C1 segment of cervical spinal cord (tissue), 14 donors: Measurements from ENCODE around the gene F13A1.
A peak's percentile ranks its signal among the peaks of the same experiment; 100 is the strongest.

Experiments
- DNase-seq, 14 donors: peaks; one replicate each; lab custom pipeline; 2025; lab: John Stamatoyannopoulos, UW

The F13A1 gene

DNA sequence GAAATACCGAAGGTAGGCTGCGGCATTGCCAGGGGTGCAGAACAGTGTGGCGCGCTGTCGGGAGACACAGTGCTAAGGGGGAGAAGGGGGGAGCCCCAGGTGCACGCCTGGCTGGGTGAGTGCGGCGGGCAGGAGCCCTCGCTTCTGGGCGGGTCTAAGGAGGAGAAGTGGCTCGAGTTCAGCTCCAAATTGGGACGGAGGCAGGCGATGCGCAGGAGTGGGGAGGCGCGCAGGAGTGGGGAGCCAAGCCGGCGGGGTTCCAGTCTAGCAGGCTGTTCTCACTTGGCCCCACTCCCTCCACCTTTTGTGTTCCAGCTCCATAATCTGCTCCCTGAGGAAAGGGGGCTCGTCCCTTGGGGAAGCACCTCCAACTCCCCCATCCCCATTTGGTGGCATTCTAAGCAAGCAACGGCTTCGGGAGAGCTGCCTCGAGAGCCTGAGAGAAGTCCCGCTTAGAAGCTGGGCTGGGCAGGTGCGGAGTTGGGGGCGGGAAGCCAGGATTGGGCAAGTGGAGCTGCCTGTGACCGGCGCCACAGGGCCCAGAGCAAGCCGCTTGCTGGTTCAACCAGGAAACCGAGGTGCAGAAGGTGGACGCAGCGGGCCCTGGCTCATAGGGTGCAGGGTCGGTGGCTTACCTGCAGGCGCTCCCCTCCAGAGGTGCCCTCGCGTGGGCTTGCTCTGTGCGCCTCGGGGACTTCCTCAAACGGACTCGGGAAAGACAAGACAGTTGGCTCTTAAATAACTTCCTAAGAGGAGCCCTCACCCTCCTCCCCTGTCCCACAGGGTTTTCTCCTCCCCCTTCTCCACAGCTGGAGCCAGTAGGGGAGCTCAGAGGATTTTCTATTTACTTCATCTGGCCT, at the start of gene F13A1:
TSS of gene F13A1 (minus strand) at position 711 of the 860 bp plus-strand sequence. CDS start 1,998 bp downstream, outside the sequence.
- DNase-seq: no peak

DNA sequence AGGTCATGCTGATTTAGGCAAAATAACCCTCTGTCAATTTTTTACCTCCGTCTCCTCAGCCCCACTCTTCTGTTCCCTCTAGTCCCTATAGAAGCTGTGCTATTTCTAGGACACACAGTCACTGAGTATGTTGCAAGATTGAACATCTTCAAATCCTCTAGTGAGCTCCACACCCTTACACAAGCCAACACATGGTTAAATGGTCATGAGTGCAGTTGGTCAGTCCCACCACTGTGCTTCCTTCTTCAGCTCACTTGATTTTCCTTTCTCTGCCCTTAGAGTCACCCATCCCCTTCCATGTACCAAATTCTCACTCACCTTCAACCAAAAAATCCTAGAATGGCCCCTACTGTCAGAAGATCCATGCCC, 48.2 kb upstream of the F13A1 start:
- DNase-seq: no peak

DNA sequence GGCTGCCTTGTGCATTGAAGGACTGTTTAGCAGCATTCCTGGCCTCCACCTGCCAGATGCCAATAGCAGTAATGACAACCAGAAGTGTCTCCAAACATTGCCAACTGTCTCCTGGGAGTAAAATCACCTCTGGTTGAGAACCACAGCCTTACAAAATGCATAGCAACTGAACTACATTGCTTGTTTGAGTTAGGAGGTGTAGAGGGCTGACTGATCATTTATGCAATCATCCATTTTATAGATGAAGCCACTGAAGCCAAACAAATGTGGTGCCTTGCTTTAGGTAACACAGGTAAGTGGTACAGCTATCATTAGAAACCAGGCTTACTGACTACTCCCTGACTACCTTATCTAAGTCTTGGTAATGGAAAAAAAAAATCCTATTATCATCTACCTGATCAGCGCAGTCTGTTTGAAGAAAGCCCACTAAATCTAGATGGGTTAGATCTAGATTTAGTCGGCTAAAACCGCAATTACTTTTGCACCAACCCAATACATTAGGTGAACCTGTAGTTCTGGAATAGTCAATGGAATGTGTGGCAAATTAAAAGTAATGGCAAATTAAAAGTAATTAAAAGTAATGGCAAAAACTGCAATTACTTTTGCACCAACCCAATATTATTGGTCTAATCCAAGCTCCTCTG, 47.7 kb upstream of the F13A1 start:
- DNase-seq: no peak

DNA sequence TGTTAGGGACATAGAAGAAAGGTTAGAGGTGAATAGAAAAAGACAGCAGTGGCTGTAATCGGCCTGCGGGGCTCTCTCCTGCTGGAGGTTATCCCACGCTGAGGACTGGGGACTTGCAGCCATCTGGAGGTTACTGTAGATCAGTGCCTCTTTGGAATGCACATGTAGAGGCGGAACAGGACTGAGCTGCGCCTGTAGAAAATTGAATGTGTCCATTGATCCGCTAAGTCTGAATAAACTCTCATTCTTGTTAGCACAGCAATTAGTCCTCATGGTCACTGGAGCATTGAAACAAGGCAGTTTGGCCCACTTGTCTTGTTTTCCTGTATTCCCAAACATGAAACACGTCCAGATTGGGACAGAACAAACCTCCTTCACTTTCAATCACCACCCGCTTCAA, 46.3 kb upstream of the F13A1 start:
- peak in 1 of 14 donors; percentile 10 for DNase-seq

DNA sequence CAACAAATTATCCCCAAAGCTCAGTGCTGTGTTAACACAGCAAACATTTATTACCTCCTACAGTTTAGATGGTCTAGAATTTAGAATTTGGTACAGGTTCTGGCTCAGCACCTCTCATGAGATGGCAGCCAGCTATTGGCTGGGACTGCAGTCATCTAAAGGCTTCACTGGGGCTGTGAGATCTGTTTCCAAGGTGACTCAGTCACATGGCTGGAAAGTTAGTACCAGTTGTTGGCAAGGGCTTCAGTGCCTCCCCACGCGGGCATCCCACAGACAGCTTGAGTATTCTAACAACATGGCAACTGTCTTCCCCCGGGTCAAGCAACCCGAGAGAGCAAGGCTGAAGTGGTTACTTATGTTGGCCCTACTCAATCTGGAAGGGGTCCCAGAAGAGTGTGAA, 44.8 kb upstream of the F13A1 start:
- DNase-seq: no peak

DNA sequence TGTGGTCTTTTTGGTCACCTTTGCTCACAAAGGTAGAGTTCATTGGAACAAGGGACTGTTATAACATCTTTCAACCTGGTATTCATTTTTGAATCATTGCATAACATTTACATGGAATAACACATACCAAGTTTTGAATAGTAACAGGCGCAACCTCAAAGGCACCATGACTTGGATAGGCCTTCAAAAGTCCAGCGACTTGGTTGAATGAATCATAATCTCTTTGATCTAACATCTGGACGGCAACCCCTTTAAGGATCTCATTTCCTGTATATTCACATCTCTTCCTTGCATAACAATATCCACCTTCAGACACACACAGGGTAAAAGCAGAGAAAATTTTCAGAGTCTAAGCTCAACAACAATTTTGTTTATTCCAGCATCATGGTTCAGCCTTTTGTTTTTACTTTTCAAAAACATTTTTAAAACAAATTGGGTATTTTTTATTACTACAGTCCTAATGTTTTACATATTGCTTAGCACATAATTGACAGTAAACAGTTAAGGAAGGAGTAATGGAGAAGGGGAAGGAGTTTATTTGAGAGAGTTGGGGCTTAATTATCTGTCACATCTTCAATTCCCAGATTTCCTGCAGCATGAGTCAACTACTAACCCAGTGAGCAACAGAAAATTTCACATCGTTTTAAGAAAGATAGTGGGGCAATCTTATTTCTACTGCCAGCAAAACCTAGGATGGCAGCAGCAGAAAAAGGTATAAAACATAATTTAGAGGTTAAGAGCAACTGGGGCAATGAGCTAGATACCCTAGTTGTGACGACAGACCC, 41.8 kb upstream of the F13A1 start:
- DNase-seq: no peak

DNA sequence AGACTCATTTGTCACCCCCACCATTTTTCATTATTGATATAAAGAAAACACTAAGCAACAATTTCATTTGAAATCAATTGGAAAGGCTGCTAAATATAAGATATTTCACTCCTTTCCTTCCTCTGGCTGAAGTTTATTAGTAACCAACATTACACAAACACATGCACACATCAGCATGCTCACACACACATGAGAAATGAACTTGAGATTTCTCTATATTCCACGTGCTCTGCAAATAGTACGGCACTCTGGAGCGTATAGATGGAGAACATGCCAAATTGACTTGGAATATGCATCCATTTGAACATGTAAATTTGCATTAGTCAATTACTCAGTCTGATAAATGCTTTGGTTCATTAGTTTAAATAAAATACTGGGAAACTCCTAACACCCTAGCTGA, 37.1 kb upstream of the F13A1 start:
- DNase-seq: no peak

DNA sequence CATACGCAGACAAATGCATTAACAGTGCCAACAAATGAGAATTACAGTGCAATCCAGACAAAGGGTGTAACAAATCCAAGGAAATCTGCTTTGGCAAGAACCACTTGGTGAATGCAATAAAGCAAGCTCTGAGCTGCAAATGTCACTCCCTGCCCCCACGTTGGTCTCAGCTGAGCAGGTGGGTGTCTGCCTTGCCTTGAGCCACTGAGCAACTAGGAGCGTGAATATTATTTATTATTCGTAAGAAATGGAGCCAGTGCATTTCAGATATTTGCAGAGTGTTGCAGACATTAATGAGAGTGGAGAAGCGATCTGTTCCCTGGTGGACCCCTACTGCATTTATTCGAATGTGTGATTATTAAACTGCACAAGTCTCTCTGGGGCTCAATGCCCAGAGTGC, 36.6 kb upstream of the F13A1 start:
- DNase-seq: no peak

DNA sequence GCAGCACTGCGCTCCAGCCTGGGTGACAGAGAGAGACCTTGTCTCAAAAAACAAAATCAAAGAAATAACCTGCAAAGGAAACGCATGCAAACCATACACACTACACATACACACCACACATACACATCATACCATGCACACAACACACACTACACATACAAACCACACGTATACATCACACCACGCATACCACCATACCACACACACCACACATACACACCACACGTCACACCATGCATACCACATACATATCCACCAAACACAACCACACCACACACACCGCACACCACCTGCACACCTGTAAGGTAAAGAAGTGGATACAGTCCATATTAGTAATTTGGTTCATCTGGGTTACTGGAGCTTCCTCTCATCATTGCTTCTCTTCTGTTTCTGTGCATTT, 32.3 kb upstream of the F13A1 start:
- DNase-seq: no peak

DNA sequence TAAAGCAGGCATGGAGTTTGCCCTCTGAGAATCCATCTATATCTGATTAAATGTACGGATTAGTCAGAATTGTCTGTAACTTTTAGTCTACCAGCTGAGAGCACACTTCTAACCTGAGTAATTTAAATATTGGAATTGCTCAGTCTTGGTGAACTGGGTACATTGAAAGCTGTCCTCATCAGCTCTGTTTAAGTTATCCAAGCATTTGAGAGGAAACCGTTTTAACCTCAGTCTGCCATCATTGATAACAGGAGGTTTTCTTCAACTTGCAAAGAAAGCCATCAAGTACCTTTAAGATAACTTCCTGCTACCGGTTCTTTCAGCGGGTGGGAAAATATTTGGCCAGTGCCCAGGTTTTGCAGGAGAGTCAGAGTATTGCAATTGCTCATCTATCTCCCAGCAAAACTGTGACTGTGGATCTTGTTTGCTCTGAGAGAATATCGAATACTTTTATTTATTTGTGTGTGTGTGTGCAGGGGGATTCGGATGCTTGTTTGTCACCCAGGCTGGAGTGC, 31.1 kb upstream of the F13A1 start:
- no peak for DNase-seq

DNA sequence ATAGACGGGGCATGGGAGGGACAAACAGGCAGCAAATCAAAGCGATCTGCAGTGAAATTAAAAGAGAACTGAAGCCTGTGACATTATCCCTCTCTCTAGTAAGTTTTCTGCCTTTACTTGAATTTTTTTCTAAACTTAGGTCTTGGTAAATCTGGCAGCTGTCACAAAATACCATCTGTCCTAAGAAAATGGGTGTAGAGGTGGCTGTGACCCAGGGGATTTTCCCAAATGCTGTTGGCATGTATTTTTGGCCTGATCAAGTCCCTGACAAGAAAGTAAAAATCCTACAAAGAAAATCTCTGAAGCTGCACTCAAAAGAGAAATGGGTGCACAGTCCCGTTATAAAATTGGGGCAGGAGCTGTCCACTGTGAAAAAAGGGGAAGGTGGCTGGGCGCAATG, 30.2 kb upstream of the F13A1 start:
- DNase-seq: no peak

DNA sequence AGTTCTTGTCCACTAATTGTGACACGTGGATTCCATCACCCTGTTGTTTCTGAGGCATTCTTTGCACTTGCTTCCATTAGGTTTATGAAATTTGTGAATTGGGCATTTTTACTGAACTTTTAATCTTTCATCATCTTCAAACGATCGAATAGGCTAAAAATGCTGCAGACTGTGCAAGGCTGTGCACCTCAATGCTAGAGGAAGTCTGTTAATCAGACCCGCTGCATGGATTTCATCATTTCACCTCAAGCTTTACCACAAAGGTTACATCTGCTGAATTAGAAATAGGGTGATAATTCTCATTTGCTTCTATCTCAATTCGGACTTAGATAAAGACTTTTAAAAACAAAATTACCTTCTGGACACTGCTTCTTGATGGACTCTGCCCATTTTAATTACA, 27.8 kb upstream of the F13A1 start:
- DNase-seq: no peak

DNA sequence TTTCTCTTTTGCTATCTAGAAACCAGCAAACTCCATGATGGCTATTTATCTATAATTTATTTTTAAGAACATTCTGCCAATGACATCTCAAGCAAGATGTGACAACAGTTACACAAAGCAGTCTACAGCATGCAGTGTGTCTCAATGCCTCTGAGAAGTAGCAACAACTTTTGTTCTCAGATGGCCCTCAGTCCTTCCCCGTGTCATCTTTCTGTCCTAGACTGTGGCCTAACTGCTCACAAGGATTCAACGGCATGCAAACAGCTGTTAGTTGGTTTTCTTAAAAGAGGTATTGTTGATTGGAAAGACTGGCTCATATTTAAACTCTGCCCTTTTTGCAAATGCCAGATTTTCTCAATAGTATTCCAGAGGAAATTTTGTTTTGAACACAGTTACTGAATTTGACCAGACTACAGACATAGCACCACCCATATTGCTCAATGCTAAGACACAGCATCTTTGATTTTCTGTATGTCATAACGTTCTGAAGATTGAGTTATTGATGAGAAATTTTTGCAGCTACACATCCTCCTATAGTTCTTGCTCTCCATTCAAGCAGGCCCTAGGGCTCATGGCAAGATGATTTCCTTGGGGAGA, 26.1 kb upstream of the F13A1 start:
- no peak for DNase-seq

DNA sequence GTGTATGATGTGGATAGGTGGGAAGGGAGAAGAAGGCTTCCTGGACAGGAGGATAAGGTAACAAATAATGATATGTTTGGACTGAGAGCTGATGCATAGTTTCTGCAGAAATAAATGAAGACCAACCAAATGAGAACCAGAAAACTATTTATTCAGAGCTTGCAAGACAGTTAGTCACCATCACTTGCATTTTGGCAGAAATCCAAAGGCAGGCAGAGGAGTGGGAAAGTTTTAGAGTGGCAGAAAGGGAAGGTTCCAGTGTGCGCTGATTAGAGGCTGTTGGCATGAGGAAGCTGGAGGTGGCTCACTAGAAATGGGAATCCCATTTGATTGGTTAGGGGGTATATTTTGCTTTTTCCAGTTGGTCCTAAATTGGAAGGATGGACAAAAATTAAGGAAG, 13.0 kb upstream of the F13A1 start:
- DNase-seq: no peak

DNA sequence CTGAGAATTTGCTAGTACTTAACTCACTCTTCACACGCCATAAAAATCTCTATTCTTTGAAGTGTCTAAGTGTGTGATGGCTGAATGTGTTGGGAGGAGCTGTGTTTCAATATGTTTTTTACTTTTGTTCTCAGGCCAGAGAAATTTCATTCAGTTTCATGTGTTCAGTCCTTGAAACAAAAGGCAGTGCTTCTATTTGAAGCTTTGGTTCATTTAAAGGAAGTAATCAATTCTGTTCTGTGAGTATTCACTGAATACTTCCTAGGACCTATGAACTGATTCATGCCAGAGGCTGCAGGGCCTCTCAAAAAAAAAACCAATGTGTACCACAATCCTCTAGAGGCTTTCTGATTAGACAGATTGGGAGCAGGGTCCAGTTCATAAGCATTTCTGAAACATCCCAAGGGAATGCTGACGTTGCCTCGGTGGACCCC, 12.4 kb upstream of the F13A1 start:
- DNase-seq: no peak

DNA sequence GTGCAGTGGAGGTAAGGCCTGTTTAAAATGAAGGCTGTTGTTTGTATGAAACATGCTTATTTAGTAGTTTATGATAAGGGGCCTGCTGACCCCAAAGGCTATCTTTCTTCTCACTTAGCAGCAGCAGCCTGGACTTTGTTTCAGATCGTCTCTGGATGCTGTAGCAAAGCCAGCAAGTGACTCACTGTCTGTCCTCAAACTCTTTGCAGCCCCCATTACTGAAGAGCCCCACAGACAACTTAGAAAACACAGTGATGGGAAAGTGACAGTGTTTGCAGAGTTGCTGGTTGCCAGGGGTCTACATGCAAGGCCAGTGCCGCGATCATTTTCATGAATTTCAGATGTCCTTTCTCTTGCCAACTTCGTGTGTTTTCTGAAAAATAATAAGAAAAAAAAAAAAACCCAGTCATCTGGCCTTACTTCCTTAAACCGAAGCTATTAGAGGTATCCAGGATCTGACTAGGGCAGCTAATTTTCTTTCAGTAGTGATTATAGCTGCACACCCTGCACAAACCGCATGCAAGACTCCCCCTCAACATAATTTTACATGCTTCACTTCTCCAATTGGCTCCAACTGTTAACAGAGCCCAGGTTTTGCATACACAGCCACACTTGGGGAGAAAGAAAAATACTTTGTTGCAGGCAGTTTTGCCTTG, 11.6 kb upstream of the F13A1 start:
- DNase-seq: no peak

DNA sequence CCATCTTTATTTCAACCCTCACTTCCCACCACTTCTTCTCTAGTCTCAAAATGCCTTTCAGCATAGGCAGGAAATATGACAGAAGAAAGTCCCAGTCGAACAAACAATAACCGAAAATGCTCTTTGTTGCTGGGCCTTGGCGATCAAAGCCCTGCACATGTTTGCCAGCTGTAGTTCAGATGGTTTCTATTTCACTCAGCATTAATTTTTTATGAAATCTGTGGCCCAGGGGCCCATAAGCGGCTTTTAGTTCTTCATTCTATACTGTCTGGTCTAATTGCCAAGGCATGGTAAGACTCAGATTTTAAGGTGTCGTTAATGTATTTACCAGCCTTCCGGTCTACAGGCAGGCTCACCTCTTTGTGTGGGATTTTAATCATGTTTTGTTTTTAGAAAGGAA, 10.9 kb upstream of the F13A1 start:
- no peak for DNase-seq

DNA sequence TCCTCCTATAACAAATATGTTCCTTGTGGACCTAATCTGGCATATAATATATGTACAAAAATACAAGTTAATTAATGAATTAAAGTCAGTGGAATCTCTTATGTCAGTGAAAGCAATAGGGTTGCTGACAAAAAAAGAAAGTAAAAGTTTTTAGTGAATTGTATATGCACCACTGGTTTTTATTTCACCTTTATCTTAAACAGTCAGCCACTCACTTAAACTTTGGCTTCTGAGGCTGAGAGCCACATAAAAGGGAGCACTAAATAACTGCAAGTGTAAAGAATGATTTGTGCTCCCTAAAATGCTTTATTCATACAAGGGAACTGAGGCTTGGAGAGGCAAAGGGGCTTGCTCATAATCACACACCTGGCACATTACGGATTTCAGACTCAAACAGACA, 9.9 kb upstream of the F13A1 start:
- DNase-seq: no peak

DNA sequence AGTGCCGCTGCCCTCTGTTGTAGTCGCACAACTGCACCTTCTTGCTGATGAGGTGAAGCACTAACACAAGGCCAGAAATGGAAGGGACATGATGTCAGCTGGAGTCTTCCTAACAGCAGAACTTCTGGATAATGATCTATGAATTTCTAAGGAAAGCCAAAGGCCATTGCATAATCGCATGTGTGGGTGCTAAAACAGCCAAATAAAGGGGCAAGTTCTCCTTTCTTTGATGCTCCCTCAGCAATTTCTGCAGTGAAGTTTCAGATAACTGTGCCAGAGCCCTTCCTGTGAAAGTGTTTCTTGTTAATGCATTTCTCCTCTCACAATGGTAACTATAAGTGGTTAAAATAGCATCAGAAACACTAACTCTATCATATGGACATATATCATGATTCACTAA, 8.0 kb upstream of the F13A1 start:
- DNase-seq: no peak

DNA sequence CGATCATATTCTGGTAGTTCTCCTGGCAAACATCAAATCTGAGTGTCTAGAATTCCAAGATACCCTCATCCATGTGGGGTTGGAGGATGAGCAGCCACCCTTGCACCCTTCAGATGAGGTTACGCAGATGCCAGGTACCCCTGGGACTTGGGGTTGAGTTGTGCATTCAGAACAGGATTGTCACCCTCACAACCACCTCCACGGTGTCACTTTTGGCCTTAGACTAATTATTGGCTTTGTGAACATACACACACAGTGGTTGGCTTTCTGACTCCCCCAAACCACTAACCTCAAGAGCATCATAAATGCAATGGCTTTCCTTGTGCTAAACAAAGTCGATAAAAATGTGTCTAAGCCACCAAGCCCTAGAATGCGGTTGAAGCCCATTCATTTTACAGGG, 2.9 kb upstream of the F13A1 start:
- DNase-seq: no peak

DNA sequence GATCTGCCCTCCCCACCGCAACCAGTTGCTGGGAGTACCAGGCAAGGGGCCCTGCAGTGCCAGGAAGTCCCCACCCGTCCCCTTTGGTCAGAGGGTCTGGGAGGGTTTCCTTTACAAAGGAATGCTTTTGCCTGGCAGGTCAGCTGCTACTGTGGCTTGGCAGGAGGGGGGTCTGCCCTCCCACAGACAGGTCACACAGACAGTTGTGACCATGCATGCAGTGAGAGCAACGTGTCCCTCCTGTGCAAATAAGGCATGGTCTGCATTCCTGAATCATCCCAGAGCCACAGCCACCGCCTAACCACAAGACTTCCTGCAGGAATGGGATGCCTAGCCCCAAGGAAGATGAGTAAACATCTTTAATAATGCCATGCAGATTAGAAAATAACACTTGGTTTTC, 439 bp upstream of the F13A1 start:
- DNase-seq: no peak
